ENCODE measurements around the gene CCDC170. TPM values are rescaled to one million over a fixed set of nuclear protein-coding genes. Genes with fewer than 3 reads are reported as not detected.
A peak's percentile ranks its signal among the peaks of the same experiment; 100 is the strongest.

CCDC170 gene
- total and polyA plus RNA-seq, 2 of the 8 experiments (the other 6 are each of a cell fraction or from before 2014, with no cell fraction given) = 0.06 to 0.09 TPM

DNA sequence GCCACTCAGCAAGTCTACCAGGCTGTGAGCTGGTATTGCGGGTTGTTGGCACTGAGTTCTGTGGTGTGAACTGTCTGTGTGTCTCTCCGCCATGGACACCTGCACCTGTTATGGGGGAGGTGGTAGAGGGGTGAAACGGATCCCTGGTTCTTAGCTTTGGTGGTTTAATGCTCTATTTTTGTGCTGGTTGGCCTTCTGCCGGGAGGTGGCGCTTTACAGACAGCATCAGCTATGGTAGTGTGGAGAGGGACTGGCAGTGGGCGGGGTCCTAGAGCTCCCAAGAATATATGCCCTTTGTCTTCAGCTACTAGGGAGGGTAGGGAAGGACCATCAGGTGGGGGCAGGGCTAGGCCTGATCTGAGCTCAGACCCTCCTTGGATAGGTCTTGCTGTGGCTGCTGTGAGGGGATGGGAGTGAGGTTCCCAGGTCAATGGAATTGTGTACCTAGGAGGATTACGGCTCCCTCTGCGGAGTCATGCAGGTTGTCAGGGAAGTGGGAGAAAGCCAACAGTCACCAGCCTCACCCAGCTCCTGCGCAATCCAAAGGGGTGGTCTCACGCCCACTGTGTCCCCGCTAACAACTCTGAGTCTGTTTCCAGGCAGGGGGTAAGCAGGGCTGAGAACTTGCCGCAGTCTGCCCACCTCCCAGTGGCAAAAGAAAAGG, 154.3 kb downstream of the CCDC170 start (continued):
- no peak for TF ChIP-seq SAP30 (IDR thresholded peaks at IDR 0.05; ENCODE audit: insufficient read depth, insufficient replicate concordance, low read length)
- TF ChIP-seq CEBPB (IDR thresholded peaks at IDR 0.05; ENCODE audit: low read depth, low read length) = no peak; the same call in 1 of the 2 replicates
- TF ChIP-seq JUN (IDR thresholded peaks at IDR 0.05; ENCODE audit: low read depth, low read length) = no peak
- TF ChIP-seq CBX8 (IDR thresholded peaks at IDR 0.05; ENCODE audit: borderline replicate concordance, low read depth, low read length) = no peak
- no peak for TF ChIP-seq HDAC6 (IDR thresholded peaks at IDR 0.05; ENCODE audit: low read depth, low read length)
- no peak for TF ChIP-seq SP4 (IDR thresholded peaks at IDR 0.05; ENCODE audit: low read length)
- no peak for TF ChIP-seq TCF12 (IDR thresholded peaks at IDR 0.05; ENCODE audit: low read depth, low read length)
- no peak for TF ChIP-seq GTF2F1 (IDR thresholded peaks at IDR 0.05; ENCODE audit: borderline replicate concordance, low read depth, low read length)
- no peak for TF ChIP-seq SP1 (IDR thresholded peaks at IDR 0.05; ENCODE audit: low read depth, low read length)
- no peak for TF ChIP-seq SIX5 (IDR thresholded peaks at IDR 0.05; ENCODE audit: low read depth, low read length)
- TF ChIP-seq TEAD4 (IDR thresholded peaks at IDR 0.05; ENCODE audit: low read depth, low read length) = no peak
- TF ChIP-seq SIN3A (conservative IDR thresholded peaks at IDR 0.05 in 1 of 2, IDR thresholded peaks at IDR 0.05 in 1 of 2; ENCODE audit: low read depth in 1 of 2, low read length in 2 of 2) = no peak
- no peak for TF ChIP-seq JUND (IDR thresholded peaks at IDR 0.05; ENCODE audit: low read length)
- peak; percentile 38; the same call in 1 of the 2 replicates for TF ChIP-seq CREB1 (IDR thresholded peaks at IDR 0.05)
- no peak for TF ChIP-seq E2F6 (IDR thresholded peaks at IDR 0.05)
- TF ChIP-seq, protein P1, sequence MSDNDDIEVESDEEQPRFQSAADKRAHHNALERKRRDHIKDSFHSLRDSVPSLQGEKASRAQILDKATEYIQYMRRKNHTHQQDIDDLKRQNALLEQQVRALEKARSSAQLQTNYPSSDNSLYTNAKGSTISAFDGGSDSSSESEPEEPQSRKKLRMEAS (IDR thresholded peaks at IDR 0.05) = no peak
- TF ChIP-seq CHD1 (IDR thresholded peaks at IDR 0.05; ENCODE audit: low read depth, low read length) = no peak
- TF ChIP-seq, protein P2, sequence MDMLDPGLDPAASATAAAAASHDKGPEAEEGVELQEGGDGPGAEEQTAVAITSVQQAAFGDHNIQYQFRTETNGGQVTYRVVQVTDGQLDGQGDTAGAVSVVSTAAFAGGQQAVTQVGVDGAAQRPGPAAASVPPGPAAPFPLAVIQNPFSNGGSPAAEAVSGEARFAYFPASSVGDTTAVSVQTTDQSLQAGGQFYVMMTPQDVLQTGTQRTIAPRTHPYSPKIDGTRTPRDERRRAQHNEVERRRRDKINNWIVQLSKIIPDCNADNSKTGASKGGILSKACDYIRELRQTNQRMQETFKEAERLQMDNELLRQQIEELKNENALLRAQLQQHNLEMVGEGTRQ (IDR thresholded peaks at IDR 0.05; ENCODE audit: low read length) = no peak
- TF ChIP-seq KDM5A (IDR thresholded peaks at IDR 0.05; ENCODE audit: low read length) = no peak
- no peak for TF ChIP-seq TAF7 (optimal IDR thresholded peaks at IDR 0.05; ENCODE audit: borderline replicate concordance, low read depth, low read length)
- peak; percentile 60 for TF ChIP-seq YY1 (IDR thresholded peaks at IDR 0.05; ENCODE audit: low read depth, low read length)
- TF ChIP-seq KDM1A (IDR thresholded peaks at IDR 0.05; ENCODE audit: borderline replicate concordance, low read length) = 0 out of 2 replicates have a peak, but pooled peaks have one; percentile 28
- no peak for TF ChIP-seq EP300 (IDR thresholded peaks at IDR 0.05; ENCODE audit: borderline replicate concordance in 1 of 2, low read depth in 2 of 2, low read length in 2 of 2)
- no peak for TF ChIP-seq FOSL1 (IDR thresholded peaks at IDR 0.05; ENCODE audit: insufficient read depth, low read depth, low read length)
